ENCODE measurements around the gene GLT1D1.

The GLT1D1 gene

DNA sequence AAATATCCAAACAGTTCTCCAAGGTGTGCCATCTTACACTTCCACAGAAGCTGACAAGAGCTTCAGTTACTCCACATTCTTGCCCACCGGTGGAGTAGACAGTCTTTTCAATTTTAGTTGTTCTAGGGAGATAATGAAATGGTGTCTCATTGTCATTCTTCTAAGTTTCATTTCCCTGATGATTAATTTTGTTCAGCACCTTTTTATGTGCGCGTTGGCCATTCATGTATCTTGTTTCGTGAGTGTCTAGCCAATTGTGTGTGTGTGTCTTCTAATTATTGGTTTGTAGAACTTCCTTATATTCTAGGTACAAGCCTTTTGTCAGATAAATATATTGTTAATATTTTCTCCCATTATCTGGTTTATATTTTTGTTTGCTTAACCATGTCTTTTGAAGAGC, 63.1 kb downstream of the GLT1D1 start:
- DNase-seq, result no peak

DNA sequence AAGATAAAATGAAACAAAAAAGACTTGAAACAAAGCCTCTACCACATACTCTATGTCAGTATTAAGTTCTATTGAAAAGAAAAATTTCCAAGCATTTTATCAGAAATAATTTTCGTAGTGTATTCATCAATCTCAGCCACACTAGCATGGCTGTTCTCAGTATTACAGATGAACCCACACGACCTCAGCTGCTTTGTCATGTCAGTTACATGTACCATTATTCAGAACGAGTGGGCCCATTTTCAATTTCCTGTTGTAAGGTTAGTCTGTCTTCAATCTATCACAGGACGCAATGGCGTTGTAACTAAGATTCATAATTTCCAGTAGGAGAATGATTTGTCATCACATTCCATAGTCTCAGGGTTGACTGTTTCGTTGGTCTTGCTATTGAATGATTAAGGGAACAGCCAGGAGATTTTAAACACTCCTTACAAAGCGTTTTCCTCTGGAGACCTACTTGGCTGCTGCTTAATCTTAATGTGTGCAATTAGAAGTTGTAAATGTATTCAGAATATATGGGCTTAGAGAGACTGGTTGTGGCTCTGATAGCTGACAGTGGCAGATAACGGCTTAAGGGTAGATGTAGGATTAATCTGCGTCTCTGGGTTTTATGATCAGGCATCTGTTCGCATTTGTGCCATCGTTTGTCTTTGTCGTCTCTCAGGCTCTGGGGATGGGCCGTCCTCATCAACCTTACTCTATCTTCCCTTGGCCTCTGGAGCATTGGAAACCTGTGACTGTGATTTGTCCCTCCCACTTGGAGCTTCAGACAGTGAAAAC, 65.4 kb downstream of the GLT1D1 start:
- no peak for DNase-seq

DNA sequence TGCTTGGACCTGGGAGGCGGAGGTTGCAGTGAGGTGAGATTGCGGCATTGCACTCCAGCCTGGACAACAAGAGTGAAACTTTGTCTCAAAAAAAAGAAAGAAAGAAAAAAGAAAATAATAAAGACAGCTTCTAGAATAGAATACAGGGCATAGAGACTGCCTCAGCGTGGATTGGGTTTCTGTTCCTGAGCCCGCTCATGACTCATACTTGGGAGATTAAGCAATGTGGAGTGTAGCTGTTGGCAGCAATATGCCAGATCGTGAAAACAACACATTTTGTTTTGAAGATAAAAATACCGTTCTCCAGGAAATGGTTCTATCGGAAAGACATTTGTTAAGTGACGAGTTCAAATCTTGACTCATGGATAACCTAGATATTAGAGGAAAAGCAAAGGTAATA, 67.2 kb downstream of the GLT1D1 start:
- no peak for DNase-seq

DNA sequence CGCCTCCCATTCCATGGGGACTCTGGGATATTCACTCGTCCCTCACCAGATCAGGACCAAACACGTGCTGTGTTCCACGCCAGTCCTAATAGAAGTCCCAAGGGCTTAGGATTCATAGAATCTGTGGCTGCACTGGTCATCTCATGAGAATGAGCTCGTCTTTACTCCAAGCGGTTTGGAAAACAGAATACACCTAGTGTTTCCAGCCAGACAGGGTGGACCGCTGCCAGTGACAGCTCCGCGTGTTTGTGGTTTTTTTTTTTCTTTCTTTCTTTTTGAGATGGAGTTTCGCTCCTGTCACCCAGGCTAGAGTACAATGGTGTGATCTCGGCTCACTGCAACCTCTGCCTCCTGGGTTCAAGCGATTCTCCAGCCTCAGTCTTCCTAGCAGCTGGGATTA, 75.1 kb downstream of the GLT1D1 start:
- no peak for DNase-seq

DNA sequence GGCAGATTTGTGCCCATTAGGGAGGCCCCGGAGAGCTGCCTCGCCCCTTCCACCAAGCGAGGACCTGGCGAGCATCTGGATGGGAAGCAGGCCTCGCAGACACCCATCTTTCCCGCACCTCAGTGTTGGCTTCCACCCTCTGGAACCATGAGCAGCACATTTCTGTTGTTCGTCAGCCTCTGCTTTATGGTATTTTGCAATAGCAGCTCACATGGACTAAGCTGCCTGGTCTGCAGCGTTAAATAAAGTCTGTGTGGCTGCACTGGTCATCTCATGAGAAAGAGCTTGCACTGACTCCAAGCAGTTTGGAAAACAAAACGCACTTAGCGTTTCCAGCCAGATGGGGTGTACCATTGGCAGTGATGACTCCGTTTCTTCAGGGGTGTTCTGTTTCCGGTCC, 75.8 kb downstream of the GLT1D1 start:
- no peak for DNase-seq

DNA sequence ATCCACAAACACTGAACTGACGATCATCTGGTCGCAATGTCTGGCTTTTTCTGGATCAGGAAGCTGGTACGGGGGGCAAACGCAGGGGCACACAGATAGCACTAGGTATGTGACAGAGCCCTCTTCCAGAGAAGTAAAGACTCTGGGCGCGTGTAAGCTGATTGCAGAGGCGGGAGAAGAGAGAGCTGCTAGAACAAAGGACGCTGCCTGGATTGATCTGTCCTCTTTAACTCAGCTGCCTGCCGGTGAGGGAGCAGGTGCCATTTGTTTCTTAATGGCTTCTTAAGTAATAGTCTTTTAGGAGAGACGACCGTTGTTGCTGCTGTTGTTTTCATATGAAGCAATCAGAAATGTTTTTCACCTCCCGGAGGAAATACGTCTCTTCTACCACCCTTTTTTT, 77.3 kb downstream of the GLT1D1 start:
- DNase-seq, result peak; percentile 71

DNA sequence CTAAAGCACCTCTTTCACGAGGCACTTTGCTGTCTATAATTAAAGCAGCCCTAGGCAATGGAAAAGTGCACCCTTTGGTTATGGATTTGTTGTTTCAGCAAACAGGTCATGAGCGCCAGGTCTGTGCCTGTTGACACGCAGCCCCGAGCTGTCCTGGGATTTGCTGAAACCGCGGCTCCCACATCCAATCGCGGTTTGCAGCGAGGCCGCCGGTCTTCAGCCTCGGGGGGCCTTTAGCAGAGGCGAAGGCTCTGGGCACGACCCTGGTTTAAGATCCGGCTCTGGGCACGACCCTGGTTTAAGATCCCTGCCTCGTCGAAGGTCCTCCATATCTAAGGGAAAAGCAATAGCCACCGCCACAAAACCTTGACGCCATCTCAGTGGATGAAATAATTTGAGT, 79.2 kb downstream of the GLT1D1 start:
- no peak for DNase-seq

DNA sequence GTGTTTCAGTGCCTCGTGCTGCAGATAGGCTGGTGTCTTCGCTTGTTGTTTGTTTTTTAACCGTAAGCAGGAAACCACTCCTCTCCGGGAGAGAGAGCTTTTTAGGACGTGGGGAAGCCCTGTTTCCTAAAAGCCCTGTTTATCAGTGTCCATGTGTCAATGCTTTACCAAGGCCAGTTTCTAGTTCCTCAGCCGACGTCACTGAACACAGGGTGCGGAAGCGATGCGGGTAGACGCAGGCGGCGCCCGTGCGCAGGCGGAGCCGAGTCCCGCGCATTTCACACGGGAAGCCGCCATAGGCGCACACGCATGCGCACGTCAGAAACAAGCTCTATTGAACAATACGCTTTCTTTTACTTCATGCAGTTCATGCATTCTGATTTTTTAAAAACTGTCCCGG, 79.8 kb downstream of the GLT1D1 start:
- no peak for DNase-seq

DNA sequence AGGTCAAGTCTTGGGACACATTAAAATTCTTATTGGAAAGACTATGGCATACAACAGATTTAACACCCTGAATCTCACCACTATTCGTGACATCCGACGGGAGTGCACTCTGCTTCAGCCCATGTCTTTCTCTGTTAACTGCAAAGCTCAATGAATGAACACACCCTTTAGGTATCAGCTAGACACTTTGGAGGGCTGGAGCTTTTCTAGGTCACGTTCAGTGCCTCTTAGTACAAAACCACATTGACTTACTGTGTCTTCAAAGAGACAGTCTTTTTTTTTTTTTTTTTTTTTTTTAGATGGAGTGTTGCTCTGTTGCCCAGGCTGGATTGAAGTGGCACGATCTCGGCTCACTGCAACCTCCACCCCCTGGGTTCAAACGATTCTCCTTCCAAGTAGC, 80.6 kb downstream of the GLT1D1 start:
- DNase-seq, result no peak

DNA sequence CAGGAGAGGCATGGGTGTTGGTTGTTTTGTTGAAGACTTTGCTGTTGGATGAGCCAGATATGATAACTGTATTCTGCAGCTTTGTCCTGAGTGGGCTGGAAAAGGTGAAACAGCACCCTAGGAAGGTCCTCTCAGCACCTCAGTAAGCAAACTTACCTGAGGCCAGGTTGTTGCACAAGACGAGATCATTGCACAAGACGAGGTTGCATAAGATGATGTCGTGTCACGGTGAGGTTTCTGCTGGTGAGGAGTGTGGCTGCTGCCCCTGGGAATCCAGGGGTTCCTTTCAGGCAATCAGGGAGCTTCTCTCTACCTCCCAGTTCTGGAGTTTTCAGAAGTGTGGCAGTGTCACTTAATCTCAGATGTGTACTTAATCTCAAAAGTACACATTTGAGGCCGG, 85.6 kb downstream of the GLT1D1 start:
- DNase-seq, result no peak

DNA sequence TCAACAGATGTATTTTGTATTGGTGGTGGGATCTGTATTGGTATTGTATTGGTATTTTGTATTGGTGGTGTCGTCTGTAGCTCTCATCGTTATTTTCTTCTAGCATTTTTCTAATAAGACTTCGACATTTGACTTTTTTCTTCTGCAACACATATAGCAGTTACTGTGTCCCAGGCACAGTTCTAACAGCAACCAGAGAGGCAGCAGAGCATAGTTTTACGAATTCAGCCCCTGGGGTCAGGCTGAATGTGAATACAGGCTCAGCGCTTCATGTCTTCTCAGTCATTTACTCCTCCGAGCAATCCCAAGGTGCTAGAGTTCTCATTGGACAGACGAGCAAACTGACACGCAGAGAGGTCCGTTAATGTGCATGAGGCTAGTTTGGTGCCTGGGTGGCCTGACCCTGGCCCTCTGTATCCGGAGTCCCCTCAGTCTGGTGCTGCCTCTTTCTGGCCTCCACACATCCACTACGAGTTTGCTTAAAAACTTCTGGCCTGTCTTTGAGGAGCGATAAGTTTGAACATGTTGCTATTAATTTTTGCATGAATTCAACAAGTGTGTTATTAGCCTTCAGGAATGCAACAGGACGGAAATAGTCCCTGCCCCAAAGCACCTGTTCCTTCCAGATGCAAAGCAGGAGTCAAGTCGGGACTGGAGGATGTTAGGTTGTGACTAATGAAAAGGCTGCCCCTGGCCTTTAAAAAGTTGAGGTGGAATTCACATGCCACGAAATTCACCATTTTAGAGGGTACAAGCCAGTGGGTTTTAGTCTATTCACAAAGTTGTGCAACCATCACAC, 87.0 kb downstream of the GLT1D1 start:
- DNase-seq, result no peak

DNA sequence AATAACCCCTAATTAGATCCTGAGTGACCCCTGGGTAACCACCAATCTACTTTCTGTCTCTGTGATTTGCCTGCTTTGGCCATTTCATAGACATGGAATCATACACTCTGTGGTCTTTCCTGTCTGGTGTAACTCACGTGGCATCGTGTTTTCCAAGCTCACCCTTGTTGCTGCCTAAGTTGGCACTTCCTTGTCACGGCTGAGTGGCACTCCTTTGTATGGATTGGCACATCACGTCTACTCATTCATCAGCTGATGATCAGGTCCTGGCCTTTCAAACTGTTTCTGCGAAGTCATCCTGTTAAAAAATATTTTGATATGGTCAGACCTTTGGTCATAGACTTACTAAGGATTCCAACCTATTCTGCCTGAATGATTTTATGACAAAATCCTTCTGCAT, 87.7 kb downstream of the GLT1D1 start:
- peak; percentile 69 for DNase-seq

DNA sequence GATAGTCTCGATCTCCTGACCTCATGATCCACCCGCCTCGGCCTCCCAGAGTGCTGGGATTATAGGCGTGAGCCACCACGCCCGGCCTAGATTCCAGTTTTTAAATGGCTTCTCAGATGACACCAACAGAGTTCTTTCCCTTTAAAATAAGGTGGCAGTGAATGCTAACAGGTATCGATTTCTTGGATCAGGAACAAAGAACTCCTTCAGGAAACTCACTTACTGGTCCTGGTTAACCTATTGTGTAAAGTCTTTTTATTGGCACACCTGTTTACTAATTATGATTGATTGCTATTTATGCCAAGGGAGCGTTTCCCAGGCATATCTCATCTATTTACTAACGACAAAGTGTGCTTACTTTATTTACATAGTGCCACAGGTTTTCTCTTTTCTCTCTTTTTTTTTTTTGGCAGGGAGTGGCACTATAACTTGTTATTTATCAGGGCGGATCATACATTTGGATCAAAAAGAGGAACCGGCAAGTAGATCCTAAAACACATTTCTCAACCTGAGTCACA, 89.7 kb downstream of the GLT1D1 start:
- DNase-seq, result peak; percentile 79

DNA sequence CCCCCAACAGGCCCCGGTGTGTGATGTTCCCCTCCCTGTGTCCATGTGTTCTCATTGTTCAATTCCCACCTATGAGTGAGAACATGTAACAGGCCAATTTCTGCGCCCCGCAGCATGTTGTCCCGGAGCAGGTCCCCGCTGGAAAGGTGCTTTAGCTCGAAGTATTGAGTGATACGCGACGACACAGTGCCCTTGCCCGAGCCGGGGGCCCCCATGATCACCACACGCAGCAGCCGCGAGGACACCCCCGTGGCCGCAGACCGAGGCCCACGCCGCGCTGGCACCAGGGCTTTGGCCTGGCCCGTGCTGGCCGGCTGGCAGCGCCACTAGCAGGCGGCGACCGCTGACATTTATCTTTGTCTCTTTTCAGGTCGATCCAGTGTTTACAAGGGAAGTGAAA, 91.7 kb downstream of the GLT1D1 start:
- DNase-seq, result no peak

DNA sequence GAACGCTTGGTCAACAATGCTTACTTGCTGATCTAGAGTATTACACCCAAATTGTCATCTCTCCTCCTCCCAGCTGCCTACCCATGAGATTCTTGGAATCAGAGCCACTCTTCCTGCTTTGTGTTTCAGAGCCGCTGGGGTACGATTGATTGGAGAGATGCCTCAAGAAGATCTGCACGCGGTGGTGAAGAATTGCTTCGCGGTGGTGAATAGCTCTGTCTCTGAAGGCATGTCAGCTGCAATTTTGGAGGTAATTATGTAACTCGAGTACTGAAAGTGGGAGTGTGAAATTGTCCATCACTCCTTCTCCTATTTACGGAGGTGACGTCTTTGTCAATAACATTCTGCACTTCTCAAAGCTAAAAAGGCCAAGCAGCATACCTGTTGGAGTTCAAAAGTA, 93.9 kb downstream of the GLT1D1 start:
- no peak for DNase-seq

DNA sequence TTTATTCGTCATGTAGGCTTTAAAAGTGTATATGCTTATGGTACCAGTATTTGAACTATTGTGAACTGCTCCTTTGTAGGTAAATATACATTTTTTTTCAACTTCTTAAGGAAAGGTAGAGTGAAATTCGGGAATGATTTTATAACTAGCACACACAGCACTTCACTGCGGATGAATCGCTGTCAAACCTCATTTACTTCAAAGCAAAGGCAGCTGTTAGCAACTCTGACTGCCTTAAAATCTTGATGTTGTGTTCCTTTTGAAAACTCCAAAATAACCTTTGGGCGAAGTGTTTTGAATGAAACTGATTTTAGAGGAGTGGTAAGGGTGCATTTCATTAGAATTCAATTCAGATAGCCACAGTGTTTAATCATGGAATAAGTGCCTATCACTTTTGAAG, 95.8 kb downstream of the GLT1D1 start:
- DNase-seq, result no peak

DNA sequence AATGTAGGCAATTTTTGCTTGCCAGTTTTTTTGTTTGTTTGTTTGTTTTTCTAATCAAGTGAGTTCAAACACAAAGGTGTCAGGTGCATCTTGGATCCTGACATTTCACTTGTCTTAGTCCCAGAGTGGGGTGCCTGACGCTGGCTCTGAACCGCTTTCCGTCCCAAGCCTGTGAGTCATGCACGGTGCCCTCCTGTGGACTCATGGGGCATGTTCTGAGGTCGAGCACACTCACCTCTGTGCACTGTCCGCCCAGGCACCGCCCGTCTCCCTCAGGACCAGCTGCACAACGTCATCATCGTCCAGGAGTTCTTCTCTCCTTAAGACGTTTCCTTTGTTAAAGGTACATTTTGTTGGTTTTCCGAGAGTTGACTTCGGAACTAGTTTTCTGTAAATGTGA, 98.2 kb downstream of the GLT1D1 start:
- no peak for DNase-seq

DNA sequence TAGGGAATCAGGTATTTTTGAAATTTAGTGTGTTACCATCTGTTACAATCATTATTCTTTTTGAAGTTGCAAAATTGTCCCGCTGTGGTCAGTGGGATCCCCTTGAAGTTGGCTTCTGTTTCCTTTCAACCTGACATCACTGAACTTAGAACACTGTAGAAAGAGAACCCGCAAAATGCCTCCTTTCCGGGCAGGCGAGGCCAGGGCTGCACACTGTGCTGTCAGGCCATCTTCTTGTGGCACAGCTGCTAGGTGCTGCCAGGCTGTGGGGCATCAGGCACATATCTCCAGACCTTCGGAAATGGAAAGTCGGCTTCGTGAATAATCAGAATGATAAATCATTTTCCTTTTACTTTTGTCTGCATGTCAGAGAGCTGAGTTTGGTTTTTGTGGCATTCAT, 103.5 kb downstream of the GLT1D1 start:
- DNase-seq, result no peak

DNA sequence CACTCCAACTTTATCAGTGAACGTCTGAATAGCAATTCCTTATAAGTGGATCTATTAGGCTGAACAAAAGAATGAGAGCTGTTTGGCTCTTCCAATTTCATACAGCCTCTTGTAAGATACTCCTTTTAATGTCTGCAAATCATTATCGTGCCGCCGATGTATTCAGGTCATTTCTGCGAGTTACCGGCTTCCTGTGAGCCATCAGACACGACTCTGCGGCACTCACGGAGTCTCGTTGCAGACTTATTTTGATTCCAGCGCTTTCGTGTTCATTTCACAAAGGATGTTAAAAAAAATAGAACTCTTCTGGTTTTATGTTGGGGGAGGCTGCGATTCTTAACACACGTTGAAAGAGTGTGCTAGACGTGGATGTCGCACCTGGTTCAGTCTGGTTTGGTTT, 106.6 kb downstream of the GLT1D1 start:
- DNase-seq, result peak; percentile 73

DNA sequence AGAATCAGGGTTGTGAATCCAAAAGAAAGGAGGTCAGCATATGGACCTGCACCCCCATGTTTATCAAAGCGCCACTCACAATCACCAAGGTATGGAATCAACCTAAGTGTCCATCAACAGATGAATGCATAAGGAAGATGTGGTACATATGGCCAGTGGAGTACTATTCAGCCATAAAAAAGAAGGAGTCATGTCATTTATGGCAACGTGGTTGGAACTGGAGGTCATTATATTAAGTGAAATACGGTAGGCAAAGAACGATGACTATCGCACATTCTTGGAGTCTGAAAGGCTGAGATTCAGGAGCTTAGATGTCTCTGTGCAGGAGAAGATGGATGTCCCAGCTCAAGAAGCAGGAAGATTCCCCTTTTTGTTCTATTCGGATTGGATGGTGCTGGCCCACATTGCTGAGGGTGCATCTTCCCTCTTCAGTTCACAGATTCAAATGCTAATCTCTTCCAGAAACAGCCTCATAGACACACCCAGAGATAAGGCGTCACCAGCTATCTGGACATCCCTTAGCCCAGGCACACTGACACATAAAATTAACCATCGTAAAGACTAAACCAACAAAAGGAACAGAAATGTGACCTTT, 108.1 kb downstream of the GLT1D1 start:
- no peak for DNase-seq

DNA sequence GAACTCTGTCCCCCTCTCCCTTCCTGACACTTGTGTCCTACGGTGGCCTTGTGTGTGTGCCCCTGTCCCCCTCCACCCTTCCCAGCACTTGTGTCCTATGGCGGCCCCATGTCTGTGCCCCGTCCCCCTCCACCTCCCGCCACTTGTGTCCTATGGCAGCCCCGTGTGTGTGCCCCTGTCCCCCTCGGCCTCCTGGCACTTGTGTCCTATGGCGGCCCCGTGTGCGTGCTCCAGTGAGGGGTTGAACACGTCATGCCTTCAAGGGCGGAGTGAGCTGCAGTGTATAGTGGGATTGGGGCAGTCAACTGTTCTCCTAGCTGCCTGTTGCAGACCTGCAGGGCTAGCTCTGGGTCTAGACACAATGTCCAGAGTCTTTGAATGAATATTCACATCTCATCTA, 108.7 kb downstream of the GLT1D1 start:
- no peak for DNase-seq

DNA sequence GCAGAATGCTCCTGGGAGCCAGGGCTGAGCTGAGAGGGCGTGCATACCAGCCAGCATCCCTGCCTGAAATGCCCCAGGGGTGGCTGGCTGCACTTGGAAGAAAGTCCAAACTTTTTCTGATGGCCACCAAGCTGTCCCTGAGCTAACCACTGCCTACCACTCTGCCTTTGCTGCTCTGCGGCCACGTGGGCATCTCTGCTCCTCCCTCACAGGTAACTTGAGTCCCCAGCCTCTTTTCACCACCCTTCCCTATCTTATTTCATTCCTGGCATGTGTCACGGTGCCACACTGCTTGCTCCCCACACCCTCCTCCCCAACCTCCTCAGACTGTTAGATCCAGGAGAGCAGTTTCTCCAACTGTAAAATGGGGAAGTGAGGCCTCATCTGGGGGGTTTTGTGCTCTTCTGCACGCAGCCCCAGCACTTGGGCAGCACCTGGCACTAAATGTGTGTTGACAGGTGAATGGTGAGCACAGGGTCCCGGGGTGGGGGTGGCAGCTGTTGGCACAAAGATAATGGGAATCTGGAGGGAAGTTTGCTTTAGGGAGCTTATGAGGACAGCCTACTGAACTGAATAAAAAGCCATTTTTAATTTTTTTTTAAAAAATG, 113.0 kb downstream of the GLT1D1 start:
- DNase-seq, result peak; percentile 84

DNA sequence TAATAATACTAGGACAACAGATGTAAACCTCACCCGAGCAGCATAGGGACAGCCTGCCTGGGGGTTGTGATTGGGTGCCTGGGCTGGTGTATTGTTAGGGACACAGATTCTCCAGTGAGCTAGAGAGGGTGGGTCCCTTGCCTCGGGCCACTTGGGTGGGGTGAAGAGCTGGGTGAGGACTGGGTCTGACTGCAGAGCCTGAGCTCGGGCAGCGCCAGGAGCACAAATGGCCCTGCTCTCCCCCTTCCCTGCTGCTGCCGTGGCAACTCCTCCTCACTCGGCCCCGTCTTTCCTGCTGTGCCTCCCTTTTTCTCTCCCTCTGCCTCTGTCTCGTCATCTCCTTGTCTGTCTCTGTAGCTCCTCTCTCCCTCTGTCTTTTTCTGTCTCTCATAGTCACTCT, 115.4 kb downstream of the GLT1D1 start:
- DNase-seq, result no peak
